AG08396 (cell line): ENCODE measurements around the gene RNF40.
"Not testable (repeated sequence)": the region's sequence is repeated elsewhere in the genome, so short reads cannot be mapped to it uniquely, and the experiment has no call there.

Experiments used
- DNase-seq: peaks from one replicate; pipeline ENCODE4 v3.0.0; 2012; ENCODE audit warnings: low spot score, mixed read lengths

Gene RNF40

GRCh38 chr16:30820952-30821421 is 58.9 kb downstream of the RNF40 start:
- no peak for DNase-seq

GRCh38 chr16:30821441-30821840 is 59.3 kb downstream of the RNF40 start:
- DNase-seq, result not testable (repeated sequence)

GRCh38 chr16:30821891-30822290 is 59.8 kb downstream of the RNF40 start:
- DNase-seq, result no peak
